GM18858 (cell line): ENCODE measurements around the gene SEC22B.
"Not testable (repeated sequence)": the region's sequence is repeated elsewhere in the genome, so short reads cannot be mapped to it uniquely, and the experiment has no call there.

Experiments used
- ATAC-seq: cut with Tn5 transposase; IDR thresholded peaks from one replicate; pipeline ENCODE4 v1.9.1; 2021; ENCODE audit not compliant: unreplicated experiment

Gene SEC22B

GRCh38 chr1:120149420-120150059, 26.8 kb downstream of the SEC22B start:
- not testable (repeated sequence) for ATAC-seq

- ATAC-seq = not testable (repeated sequence)
Measured at GRCh38 chr1:120145806-120146205, 30.5 kb downstream of the SEC22B start.

GRCh38 chr1:120144626-120145025, 31.7 kb downstream of the SEC22B start:
- not testable (repeated sequence) for ATAC-seq

GRCh38 chr1:120144169-120144568, 32.2 kb downstream of the SEC22B start:
- not testable (repeated sequence) for ATAC-seq

GRCh38 chr1:120143334-120143733, 33.0 kb downstream of the SEC22B start:
- not testable (repeated sequence) for ATAC-seq

GRCh38 chr1:120142512-120143263, 33.6 kb downstream of the SEC22B start:
- ATAC-seq = peak; percentile 98

- not testable (repeated sequence) for ATAC-seq
Measured at GRCh38 chr1:120141865-120142264, 34.5 kb downstream of the SEC22B start.

- ATAC-seq = not testable (repeated sequence)
Measured at GRCh38 chr1:120140656-120141265, 35.6 kb downstream of the SEC22B start.

GRCh38 chr1:120136086-120136485, 40.2 kb downstream of the SEC22B start:
- not testable (repeated sequence) for ATAC-seq

- ATAC-seq = not testable (repeated sequence)
Measured at GRCh38 chr1:120133928-120134325, 42.4 kb downstream of the SEC22B start.

- ATAC-seq = no peak
Measured at GRCh38 chr1:120133228-120133927, 42.9 kb downstream of the SEC22B start.

- not testable (repeated sequence) for ATAC-seq
Measured at GRCh38 chr1:120132406-120132763, 43.9 kb downstream of the SEC22B start.

GRCh38 chr1:120131611-120132405, 44.5 kb downstream of the SEC22B start:
- ATAC-seq = not testable (repeated sequence)

- not testable (repeated sequence) for ATAC-seq
Measured at GRCh38 chr1:120127921-120128320, 48.4 kb downstream of the SEC22B start.

- ATAC-seq = not testable (repeated sequence)
Measured at GRCh38 chr1:120126216-120126615, 50.1 kb downstream of the SEC22B start.

- not testable (repeated sequence) for ATAC-seq
Measured at GRCh38 chr1:120124628-120125027, 51.7 kb downstream of the SEC22B start.

GRCh38 chr1:120123813-120124510, 52.4 kb downstream of the SEC22B start:
- ATAC-seq = not testable (repeated sequence)

GRCh38 chr1:120122262-120122893, 53.9 kb downstream of the SEC22B start:
- ATAC-seq = peak; percentile 71

GRCh38 chr1:120121830-120122229, 54.5 kb downstream of the SEC22B start:
- not testable (repeated sequence) for ATAC-seq
